ENCODE measurements around the gene C1orf159.

The C1orf159 gene

DNA sequence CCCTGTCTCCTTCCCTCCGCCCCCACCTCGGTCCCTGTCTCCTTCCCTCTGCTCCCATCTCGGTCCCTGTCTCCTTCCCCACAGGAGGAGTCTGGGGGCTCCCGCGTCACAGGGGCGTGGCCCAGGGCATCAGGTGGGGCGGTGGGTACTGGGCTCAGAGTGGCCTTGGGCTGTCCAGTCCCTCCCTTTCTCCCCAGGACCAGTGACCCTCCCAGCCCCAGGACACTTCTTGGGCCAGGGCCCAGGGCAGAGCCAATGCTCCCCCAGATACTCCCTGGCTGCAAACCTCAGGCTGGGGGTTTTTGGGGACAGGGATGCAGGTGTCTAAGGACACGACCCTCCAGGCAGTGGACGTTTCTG, 35.0 kb downstream of the C1orf159 start:
- no peak for TF ChIP-seq GATA2 (IDR thresholded peaks at IDR 0.05; ENCODE audit: low read depth, low read length)
- TF ChIP-seq GATA3 (IDR thresholded peaks at IDR 0.05; ENCODE audit: low read depth, low read length), result no peak

DNA sequence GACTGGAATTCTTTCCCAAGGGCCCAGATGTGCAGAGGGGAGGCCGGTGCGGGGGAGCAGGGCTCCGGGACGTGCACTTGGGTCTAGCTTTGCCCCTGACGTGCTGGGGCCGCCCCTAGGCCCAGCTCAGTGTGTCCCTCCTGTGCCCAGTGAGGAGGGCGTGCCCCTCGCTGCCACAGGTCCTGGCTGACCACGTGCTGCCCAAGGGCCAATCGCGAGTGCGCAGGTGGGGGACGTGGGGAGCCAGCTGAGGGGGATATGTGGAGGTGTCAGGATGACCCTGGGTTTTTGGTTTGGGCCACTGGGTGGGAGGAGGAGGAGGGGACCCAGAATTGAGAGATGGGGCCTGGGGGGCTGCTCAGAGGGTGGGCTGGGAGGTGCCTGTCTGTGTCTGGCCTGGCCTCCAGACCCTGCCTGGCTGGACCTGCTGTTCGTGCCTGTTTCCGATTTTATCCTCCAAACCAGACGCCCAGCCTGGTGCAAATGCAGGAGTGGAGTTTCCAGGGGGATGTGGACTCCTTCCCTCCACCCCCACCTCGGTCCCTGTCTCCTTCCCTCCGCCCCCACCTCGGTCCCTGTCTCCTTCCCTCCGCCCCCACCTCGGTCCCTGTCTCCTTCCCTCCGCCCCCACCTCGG, 35.6 kb downstream of the C1orf159 start:
- TF ChIP-seq GATA3 (IDR thresholded peaks at IDR 0.05; ENCODE audit: low read depth, low read length), result no peak
- TF ChIP-seq GATA2 (IDR thresholded peaks at IDR 0.05; ENCODE audit: low read depth, low read length), result peak; percentile 61; the same call in 1 of the 2 replicates

DNA sequence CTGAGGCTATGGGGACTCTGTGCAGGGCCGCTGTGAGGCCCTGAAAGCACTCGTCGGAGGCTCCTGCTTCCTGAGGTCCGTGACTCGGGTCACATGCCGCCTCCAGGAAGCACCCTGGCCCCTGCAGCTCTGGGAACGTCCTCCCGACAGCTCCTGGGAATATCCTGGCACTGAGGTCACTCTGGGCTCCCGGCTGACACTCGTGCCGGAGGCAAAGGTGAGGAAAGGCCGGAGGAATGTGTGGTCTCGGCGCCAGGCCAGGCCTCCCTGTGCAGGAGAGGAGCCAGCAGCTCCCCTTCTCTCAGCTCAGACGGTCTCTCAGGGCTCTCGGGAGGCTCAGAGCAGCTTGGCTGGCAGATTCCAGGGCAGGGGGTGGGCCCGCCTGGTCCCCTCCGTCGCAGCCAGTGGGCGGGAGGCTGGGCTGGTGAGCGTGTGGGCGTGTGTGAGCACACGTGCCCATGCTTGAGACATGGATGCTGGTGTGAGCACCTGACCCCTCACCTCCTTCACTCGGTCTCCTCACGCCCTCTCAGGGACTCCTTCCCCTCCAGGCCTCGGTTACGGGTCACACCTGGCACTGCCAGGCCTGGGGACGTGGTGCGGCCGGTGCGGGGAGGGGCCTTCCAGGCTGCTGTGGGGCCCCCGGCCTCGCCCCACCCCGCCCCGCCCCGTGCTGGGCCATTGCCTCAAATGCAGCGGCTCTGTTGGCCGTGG, 36.3 kb downstream of the C1orf159 start:
- TF ChIP-seq GATA3 (IDR thresholded peaks at IDR 0.05; ENCODE audit: low read depth, low read length) (no peak), GATA2 (IDR thresholded peaks at IDR 0.05; ENCODE audit: low read depth, low read length) (no peak)

DNA sequence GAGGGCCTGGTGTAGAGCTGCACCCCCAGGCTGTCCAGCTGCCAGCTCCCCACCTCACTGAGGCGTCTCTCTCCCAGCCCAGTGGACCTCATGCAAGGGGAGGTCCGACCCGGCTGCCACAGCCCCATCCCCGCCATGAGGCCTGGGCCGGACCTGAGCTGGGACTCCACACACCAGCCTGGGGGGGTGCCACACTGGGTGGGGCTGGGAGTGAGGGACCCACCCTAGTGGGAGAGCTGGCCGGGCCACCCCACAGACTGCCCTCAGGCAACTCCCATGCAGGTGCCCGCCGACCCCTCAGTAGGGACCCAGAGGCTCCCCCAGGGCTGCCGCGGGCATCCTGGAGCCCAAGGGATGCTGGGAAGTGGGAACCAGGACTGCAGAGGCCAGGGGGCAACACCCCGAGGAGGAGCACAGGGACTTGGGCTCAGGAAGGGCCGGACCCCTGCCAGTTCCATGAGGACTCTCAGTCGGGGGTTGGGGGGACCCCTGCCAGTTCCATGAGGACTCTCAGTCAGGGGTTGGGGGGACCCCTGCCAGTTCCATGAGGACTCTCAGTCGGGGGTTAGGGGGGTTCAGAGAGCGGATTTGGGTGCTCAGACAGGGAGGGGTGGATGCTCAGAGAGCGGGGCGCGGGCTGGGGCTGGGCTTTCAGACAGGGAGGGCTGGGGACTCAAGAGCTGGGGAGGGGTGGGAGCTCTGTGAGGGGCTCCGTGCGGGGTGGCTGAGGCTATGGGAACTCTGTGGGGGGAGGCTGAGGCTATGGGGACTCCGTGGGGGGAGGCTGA, 40.5 kb downstream of the C1orf159 start:
- TF ChIP-seq GATA2 (IDR thresholded peaks at IDR 0.05; ENCODE audit: low read depth, low read length) (no peak), GATA3 (IDR thresholded peaks at IDR 0.05; ENCODE audit: low read depth, low read length) (no peak)

DNA sequence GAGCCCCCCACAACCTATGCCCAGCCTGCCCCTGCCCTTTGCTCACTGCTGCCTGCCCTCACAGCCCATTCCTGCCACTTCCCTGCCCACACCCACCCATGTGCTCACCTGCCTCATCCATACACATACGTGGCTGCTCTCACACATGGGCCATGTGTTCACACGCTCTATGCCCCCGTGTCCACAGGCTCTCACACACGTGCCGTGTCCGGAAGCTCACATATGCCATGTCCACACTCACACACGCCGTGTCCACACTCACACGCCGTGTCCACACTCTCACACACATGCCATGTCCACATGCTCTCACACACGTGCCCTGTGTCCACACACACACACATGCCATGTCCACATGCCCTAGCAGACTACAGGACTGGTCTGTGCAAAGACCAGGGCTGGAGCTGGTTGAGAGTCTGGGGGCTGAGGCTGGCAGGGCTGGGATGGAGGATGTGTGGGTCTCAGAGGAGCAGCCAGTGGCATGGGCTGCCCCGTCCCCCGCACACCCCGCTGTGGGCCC, 41.2 kb downstream of the C1orf159 start:
- TF ChIP-seq GATA2 (IDR thresholded peaks at IDR 0.05; ENCODE audit: low read depth, low read length) (no peak), GATA3 (IDR thresholded peaks at IDR 0.05; ENCODE audit: low read depth, low read length) (no peak)

DNA sequence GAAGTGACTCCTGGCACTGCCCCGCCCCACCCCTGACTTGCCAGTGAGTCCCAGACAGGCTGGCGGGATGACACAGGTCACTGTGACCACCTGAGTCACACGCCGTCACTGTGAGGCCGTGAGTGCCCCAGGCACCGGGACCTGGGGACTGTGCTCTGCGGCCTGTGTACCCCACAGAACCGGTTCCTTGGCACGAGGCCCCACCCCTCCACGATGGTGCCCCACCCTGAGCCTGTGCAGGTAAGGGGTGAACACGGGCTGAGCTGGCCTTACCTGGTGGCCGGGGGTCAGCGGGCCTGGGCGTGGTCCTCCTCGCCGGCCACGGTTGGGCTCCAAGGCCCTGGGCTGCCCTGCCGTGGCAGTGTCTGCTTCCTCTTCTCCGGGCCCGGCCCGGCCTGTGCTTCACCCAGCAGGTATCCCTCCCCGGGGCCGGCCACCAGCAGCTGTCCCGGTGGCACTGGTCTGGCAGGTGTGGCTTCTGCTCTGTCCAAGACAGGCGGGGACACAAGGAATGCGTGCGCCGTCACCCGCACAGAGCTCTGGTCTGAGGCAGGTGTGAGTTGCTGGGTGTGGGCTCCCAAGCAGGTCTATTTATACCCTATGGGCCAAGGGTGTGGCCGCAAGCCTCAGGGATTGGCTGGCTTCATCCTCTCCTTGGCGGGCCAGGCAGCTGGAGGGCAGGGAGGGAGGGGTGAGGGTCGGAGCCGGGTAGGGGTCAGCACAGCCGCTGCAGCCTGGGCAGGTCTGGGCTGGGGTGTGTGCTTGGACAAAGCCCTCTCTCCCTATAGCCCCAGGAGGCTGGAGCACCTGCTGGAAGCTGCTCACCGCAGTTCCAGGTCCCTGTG, 41.9 kb downstream of the C1orf159 start, which contains the start of gene RNF223:
Gene RNF223, minus strand, starts transcription at position 564 of the 845 bp plus-strand sequence. CDS start 1,740 bp downstream, outside the sequence.
- no peak for TF ChIP-seq GATA2 (IDR thresholded peaks at IDR 0.05; ENCODE audit: low read depth, low read length)
- TF ChIP-seq GATA3 (IDR thresholded peaks at IDR 0.05; ENCODE audit: low read depth, low read length), result no peak

DNA sequence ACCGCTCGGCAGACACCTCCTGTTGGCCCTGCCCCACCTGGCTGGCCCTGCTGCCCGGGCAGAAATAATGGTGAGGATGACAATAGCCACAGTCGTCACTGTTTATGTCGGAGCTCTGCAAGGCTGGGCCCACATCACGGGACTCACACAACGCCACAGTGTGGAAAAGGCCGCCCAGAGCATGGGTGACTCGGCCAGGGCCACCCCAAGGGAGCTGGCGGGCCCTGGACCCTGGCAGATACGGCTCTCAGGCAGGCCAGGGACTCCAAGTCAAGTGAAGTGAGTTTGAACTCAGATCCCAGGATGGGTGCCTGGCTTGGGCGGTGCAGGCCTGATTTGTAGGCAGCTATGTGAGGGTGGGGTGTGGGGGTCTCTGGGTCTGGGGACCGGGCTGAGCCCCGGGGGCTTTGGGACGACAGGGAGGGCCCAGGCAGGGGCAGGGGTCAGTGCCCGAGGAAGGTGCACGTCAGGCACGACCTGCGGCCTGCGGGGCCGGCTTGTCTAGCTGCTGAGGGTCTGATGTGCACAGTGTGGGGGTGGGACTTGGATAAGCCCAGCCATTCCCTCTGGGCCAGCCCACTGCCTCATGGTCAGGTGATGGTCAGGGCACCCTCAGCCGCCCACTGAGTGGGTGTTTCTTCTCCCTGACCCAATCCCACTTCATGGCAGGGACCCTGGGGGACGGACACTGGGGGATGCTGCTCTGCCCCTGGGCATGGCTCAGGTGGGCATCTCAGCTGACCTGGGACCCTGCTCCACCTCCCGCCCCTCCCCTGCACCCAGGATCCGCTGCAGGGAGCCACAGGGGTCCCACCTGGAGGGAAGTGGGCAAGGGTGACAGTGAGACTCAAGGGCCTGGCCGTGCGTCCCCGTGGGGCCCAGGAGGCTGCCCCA, 42.8 kb downstream of the C1orf159 start:
- TF ChIP-seq GATA3 (IDR thresholded peaks at IDR 0.05; ENCODE audit: low read depth, low read length), result no peak
- TF ChIP-seq GATA2 (IDR thresholded peaks at IDR 0.05; ENCODE audit: low read depth, low read length), result no peak

DNA sequence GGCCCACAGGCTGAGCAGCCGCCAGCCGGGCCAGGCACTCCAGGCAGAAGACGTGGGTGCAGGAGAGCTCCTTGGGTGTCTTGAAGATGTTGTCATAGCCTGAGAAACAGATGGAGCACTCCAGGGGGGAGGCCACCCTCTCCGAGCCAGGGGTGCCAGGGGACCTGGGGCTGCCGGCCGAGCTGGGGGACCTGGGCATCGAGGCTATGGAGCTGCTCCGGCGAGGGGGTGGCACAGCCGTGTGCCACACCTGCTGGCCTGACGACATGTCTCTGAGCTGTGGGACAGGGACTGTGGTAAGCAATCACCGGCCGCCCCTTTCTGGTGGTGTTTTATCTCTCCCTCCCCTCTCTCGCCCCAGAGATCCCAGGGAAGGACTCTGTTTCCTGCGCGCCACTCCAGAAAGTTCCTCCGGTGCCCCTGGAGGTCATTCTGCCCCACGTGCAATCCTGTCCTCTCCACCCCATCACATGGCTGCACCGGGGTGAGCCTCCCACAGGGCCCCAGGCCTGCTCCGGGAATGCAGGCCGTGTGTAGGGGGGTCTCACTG, 43.5 kb downstream of the C1orf159 start:
- TF ChIP-seq GATA2 (IDR thresholded peaks at IDR 0.05; ENCODE audit: low read depth, low read length), result no peak
- TF ChIP-seq GATA3 (IDR thresholded peaks at IDR 0.05; ENCODE audit: low read depth, low read length), result no peak

DNA sequence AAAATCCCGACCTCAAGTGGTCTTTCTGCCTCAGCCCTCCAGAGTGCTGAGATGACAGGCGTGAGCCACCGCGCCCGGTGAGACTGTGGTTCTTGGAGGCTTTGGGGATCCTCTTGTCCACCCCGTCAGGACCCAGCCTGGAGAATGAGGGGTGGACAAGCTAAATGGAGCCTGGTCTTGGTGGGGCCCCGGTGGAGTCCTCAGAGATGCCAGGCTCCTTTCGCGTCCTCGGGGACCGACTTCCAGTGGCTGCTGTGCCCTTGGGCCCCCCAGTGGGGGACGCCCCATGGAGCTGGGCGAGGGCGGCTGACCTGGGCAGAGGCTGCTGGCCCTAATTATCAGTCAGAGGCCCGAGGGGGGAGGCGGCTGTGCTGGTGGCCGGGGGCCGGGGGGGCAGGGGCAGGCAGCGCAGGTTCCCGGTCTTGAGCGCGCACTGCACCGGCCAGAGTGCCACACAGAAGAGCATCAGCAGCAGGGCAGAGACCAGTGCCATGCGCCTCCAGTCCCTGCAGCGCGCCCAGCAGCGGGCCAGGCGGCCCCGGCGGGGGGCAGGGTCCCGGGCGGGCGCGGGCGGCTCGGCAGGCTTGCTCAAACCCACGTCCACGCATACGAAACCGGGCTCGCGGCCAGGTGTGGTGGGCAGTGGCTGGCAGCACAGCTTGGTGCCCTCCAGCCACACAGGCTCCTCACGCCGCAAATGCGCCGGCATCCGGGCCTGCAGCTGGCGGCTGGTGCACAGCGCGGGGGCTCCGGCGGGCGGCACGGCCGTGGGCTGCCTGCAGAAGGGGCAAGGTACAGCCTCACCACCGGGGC, 44.2 kb downstream of the C1orf159 start:
- TF ChIP-seq GATA2 (IDR thresholded peaks at IDR 0.05; ENCODE audit: low read depth, low read length) (no peak), GATA3 (IDR thresholded peaks at IDR 0.05; ENCODE audit: low read depth, low read length) (no peak)

DNA sequence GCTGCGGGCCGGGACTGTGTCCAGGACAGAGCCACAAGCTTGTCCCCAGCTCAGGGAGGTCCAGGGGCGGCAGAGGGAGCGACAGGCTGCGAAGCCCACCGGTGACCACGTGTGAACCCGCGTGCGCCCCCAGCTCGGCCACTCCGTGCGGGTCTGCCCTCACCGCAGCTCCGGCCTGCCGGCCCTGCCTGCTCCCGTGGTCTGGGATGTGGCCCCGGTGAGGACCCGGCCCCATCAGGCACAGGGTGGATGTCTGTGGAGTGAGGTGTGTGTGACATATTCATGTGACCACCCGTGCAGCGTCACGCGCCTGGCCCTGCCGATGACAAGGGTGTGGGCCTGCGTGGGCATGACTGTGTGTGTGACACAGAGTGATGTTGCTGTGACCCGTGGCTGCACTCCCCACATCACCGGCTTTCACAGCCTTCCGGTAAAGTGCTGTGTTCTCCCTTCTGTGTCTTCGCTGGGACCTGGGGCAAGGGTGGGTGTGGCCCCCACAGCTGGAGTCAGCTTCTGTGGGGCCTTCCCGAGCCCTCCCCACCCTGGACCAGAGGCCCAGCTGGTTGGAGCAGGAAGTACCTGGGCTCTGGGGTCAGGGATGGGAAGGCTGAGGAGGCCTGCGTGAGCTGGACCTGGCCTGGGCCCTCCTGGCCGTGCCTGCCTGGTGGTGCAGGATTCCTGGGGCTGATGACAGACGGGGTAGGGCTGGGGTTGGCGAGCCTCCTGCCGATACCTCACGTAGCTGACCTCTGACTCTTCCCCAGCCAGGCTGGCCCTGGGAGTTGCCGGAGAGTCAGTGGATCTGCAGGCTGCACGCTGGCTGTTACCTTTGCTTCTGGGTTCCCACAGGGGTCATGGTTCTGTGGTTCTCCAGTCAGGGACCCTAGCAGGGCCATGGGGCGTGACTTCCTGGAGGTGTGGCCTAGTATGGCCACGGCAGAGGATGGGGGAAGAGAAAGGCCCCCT, 45.9 kb downstream of the C1orf159 start:
- TF ChIP-seq GATA2 (IDR thresholded peaks at IDR 0.05; ENCODE audit: low read depth, low read length), result no peak
- no peak for TF ChIP-seq GATA3 (IDR thresholded peaks at IDR 0.05; ENCODE audit: low read depth, low read length)

All from SH-SY5Y (cell line).